PFSK-1 (cell line): ENCODE results near the gene RASGRP4.

Experiments used
- FOXP2 ChIP-seq: optimal IDR thresholded peaks from 2 replicates; pipeline ENCODE3; 2011; ENCODE audit warnings: borderline replicate concordance, control low read depth, inconsistent platforms; ENCODE audit not compliant: insufficient read depth; ENCODE audit errors: extremely low read length, extremely low read depth
- POLR2AphosphoS5 ChIP-seq: IDR thresholded peaks from 2 replicates; pipeline ENCODE4 v1.6.1; 2012; ENCODE audit warnings: low read depth, mild to moderate bottlenecking, control low read depth, low read length, moderate library complexity
- REST ChIP-seq, 2 experiments: IDR thresholded peaks; 2 replicates each; pipeline versions ENCODE4 v1.6.1 to v1.8.0; 2011 to 2012; ENCODE audit warnings: low read depth in 2 of 2, low read length in 2 of 2, control low read depth in 1 of 2, inconsistent platforms in 1 of 2, mild to moderate bottlenecking in 1 of 2, moderate library complexity in 1 of 2; ENCODE audit not compliant: insufficient read depth in 1 of 2
- SIN3A ChIP-seq: IDR thresholded peaks from 2 replicates; pipeline ENCODE4 v1.6.1; 2012; ENCODE audit warnings: mild to moderate bottlenecking, low read length, moderate library complexity, borderline replicate concordance; ENCODE audit not compliant: insufficient read depth
- TAF1 ChIP-seq: IDR thresholded peaks from 2 replicates; pipeline ENCODE4 v1.6.1; 2012; ENCODE audit warnings: low read length, control low read depth, borderline replicate concordance; ENCODE audit not compliant: insufficient read depth

GRCh38 chr19:38445362-38445761 is 19.3 kb upstream of the RASGRP4 start:
- no peak for TF ChIP-seq POLR2AphosphoS5
- TF ChIP-seq SIN3A = no peak
- TF ChIP-seq REST (IDR thresholded peaks at IDR 0.05; ENCODE audit: insufficient read depth in 1 of 2, low read depth in 2 of 2, low read length in 2 of 2) = no peak
- no peak for TF ChIP-seq TAF1
- TF ChIP-seq FOXP2 = no peak
